HepG2 (cell line): ENCODE data around the gene POLA2. TPM values are rescaled to one million over a fixed set of nuclear protein-coding genes. Genes with fewer than 3 reads are reported as not detected.

Experiments used
- ATF4 ChIP-seq, 2 experiments: fragments of 450-650 bp in 1 of 2; sonication (generic) in 1 of 2; formaldehyde crosslinking; IDR thresholded peaks; 2 replicates each; pipeline versions ENCODE4 v1.5.0 to v1.8.0; 2020 to 2022; ENCODE audit warnings: mild to moderate bottlenecking in 1 of 2, missing genetic modification reagents in 1 of 2
- HNF4G ChIP-seq, 2 experiments: sonication (generic) in 1 of 2; formaldehyde crosslinking in 1 of 2; IDR thresholded peaks; 2 replicates each; pipeline versions ENCODE4 v1.4.0 to v1.6.1; 2011 to 2020; ENCODE audit warnings: borderline replicate concordance in 2 of 2, low read depth in 2 of 2, mild to moderate bottlenecking in 2 of 2, low read length in 1 of 2, missing genetic modification reagents in 1 of 2, moderate library complexity in 1 of 2
- HOXA3 ChIP-seq: sonication (generic); formaldehyde crosslinking; IDR thresholded peaks from 2 replicates; pipeline ENCODE4 v1.5.0; 2020; ENCODE audit warnings: missing genetic modification reagents
- KDM1A ChIP-seq: IDR thresholded peaks from 2 replicates; pipeline ENCODE4 v1.6.1; 2016; ENCODE audit warnings: missing compliant biosample characterization
- KLF15 ChIP-seq: sonication (generic); formaldehyde crosslinking; IDR thresholded peaks from 2 replicates; pipeline ENCODE4 v1.8.1; 2023; ENCODE audit warnings: borderline replicate concordance, mild to moderate bottlenecking, inconsistent platforms, missing genetic modification reagents, mixed read lengths
- MXI1 ChIP-seq: IDR thresholded peaks from 3 replicates; pipeline ENCODE4 v1.6.1; 2012; ENCODE audit warnings: low read depth, low read length, inconsistent platforms, borderline replicate concordance
- PAF1 ChIP-seq: IDR thresholded peaks from 2 replicates; pipeline ENCODE4 v1.6.1; 2016; ENCODE audit warnings: missing genetic modification reagents, missing compliant biosample characterization
- SATB2 ChIP-seq: sonication (generic); formaldehyde crosslinking; IDR thresholded peaks from 2 replicates; pipeline ENCODE4 v1.5.0; 2020; ENCODE audit warnings: missing genetic modification reagents
- SIX1 ChIP-seq: sonication (generic); formaldehyde crosslinking; IDR thresholded peaks from 2 replicates; pipeline ENCODE4 v1.4.0; 2020; ENCODE audit warnings: missing genetic modification reagents, borderline replicate concordance
- ZKSCAN8 ChIP-seq: IDR thresholded peaks from 2 replicates; pipeline ENCODE4 v1.6.1; 2016; ENCODE audit warnings: borderline replicate concordance, missing genetic modification reagents, missing compliant biosample characterization
- ZSCAN20 ChIP-seq: sonication (generic); formaldehyde crosslinking; IDR thresholded peaks from 2 replicates; pipeline ENCODE4 v1.4.0; 2020; ENCODE audit warnings: missing genetic modification reagents, mild to moderate bottlenecking, borderline replicate concordance
- ZSCAN31 ChIP-seq: sonication (generic); formaldehyde crosslinking; IDR thresholded peaks from 2 replicates; pipeline ENCODE4 v1.5.0; 2020; ENCODE audit warnings: low read depth, mild to moderate bottlenecking, missing genetic modification reagents
- polyA plus RNA-seq, 8 experiments: library from polyadenylated mRNA; depleted of rRNA in 3 of 8; stranded (reverse) in 7 of 8; unstranded in 1 of 8; fragments of >200 nt; fragmentation: Illumina TruSeq in 4 of 8; extraction: Trizol in 4 of 8; gene quantifications; 2 replicates each; pipeline versions ENCODE4 v1.2.1 to v1.2.3, GENCODE V29; 2011 to 2016; ENCODE audit warnings: low read depth in 4 of 8, missing spikeins in 1 of 8, mixed read lengths in 1 of 8; ENCODE audit not compliant: insufficient read depth in 1 of 8
- total RNA-seq, 5 experiments: library from RNA; depleted of rRNA; stranded (reverse); fragments of >200 nt; fragmentation: Illumina TruSeq; extraction: Trizol; gene quantifications; 2 replicates each; pipeline ENCODE4 v1.2.3, GENCODE V29; 2016; ENCODE audit warnings: low read depth in 1 of 5
- TF ChIP-seq, protein P1 (sequence below): sonication (generic); formaldehyde crosslinking; IDR thresholded peaks from 2 replicates; pipeline ENCODE4 v1.4.0; 2020; ENCODE audit warnings: missing genetic modification reagents
- TF ChIP-seq, protein P2 (sequence below): IDR thresholded peaks from 2 replicates; pipeline ENCODE4 v1.4.0; 2020; ENCODE audit warnings: mild to moderate bottlenecking, missing genetic modification reagents

POLA2 gene
- total and polyA plus RNA-seq, 2 of the 13 experiments (the other 11 are each of a cell fraction or from before 2014, with no cell fraction given) = 9.7 to 15.6 TPM

DNA sequence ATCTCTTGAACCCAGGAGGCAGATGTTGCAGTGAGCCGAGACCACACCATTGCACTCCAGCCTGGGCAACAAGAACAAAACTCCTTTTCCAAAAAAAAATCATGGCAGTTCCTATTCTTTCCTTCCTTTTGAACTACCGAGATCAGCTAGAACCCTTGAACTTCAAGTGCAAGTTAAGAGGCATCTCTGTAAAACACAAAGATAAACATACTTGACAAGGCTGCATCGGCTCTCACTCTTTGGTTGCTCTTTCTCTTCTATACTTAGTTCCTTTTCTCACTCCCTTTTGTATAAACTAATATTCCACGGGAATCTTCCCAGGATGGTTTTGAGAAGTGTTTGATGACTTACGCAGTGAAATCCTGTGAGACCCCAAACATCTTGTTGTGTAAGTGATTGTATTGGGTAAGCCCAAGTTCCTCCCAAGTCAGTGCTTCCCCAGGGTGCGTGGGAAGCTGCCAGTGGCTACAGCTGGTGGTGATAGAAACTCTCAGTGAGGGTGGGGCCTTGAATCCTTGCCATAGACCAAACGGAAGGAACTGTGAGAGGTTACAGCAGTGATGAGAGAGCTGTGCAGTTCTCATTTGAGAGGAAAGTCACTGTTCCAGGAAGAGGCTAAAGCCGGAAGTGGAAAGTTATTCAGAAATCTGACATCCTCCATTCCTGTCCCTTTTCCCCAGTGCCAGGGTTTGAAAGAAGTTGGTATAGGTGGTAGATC, 28.8 kb downstream of the POLA2 start (continued):
- TF ChIP-seq, protein P1, sequence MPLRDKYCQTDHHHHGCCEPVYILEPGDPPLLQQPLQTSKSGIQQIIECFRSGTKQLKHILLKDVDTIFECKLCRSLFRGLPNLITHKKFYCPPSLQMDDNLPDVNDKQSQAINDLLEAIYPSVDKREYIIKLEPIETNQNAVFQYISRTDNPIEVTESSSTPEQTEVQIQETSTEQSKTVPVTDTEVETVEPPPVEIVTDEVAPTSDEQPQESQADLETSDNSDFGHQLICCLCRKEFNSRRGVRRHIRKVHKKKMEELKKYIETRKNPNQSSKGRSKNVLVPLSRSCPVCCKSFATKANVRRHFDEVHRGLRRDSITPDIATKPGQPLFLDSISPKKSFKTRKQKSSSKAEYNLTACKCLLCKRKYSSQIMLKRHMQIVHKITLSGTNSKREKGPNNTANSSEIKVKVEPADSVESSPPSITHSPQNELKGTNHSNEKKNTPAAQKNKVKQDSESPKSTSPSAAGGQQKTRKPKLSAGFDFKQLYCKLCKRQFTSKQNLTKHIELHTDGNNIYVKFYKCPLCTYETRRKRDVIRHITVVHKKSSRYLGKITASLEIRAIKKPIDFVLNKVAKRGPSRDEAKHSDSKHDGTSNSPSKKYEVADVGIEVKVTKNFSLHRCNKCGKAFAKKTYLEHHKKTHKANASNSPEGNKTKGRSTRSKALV (CRISPR knock-in tag) = no peak
- TF ChIP-seq SATB2 (CRISPR knock-in tag) = no peak
- no peak for TF ChIP-seq MXI1
- TF ChIP-seq HOXA3 (CRISPR knock-in tag) = no peak
- TF ChIP-seq ZSCAN31 (CRISPR knock-in tag) = no peak
- no peak for TF ChIP-seq PAF1 (CRISPR knock-in tag)
- TF ChIP-seq ATF4 (CRISPR knock-in tag; IDR thresholded peaks at IDR 0.05) = no peak
- no peak for TF ChIP-seq KLF15 (CRISPR knock-in tag)
- TF ChIP-seq HNF4G (IDR thresholded peaks at IDR 0.05; ENCODE audit: borderline replicate concordance, low read depth, low read length) = no peak
- no peak for TF ChIP-seq HNF4G (CRISPR knock-in tag; IDR thresholded peaks at IDR 0.05; ENCODE audit: borderline replicate concordance, low read depth)
- no peak for TF ChIP-seq SIX1 (CRISPR knock-in tag)
- no peak for TF ChIP-seq ZKSCAN8 (CRISPR knock-in tag)
- TF ChIP-seq ZSCAN20 (CRISPR knock-in tag) = no peak
- no peak for TF ChIP-seq KDM1A
- TF ChIP-seq, protein P2, sequence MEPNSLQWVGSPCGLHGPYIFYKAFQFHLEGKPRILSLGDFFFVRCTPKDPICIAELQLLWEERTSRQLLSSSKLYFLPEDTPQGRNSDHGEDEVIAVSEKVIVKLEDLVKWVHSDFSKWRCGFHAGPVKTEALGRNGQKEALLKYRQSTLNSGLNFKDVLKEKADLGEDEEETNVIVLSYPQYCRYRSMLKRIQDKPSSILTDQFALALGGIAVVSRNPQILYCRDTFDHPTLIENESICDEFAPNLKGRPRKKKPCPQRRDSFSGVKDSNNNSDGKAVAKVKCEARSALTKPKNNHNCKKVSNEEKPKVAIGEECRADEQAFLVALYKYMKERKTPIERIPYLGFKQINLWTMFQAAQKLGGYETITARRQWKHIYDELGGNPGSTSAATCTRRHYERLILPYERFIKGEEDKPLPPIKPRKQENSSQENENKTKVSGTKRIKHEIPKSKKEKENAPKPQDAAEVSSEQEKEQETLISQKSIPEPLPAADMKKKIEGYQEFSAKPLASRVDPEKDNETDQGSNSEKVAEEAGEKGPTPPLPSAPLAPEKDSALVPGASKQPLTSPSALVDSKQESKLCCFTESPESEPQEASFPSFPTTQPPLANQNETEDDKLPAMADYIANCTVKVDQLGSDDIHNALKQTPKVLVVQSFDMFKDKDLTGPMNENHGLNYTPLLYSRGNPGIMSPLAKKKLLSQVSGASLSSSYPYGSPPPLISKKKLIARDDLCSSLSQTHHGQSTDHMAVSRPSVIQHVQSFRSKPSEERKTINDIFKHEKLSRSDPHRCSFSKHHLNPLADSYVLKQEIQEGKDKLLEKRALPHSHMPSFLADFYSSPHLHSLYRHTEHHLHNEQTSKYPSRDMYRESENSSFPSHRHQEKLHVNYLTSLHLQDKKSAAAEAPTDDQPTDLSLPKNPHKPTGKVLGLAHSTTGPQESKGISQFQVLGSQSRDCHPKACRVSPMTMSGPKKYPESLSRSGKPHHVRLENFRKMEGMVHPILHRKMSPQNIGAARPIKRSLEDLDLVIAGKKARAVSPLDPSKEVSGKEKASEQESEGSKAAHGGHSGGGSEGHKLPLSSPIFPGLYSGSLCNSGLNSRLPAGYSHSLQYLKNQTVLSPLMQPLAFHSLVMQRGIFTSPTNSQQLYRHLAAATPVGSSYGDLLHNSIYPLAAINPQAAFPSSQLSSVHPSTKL (CRISPR knock-in tag) = no peak
